Liver (tissue), 9 donors: Measurements from ENCODE around the gene SARM1. TPM values are rescaled to one million over a fixed set of nuclear protein-coding genes. Genes with fewer than 3 reads are reported as not detected.

ENCODE experiments used
- DNase-seq: peaks from one replicate; pipeline ENCODE4 v3.0.0-alpha.2; 2017; ENCODE audit warnings: low spot score
- H3K27ac ChIP-seq, 2 donors: one replicate each; pipeline ENCODE4 v1.7.0; 2013; ENCODE audit warnings: inconsistent platforms in 2 of 2, low read length in 2 of 2, control low read depth in 1 of 2, low read depth in 1 of 2, mild to moderate bottlenecking in 1 of 2
- H3K27me3 ChIP-seq, 4 donors: one replicate each; pipeline versions ENCODE4 v1.6.1 to v1.7.0; 2013; ENCODE audit warnings: low read length in 3 of 4, inconsistent platforms in 1 of 4, mild to moderate bottlenecking in 1 of 4, moderate library complexity in 1 of 4; ENCODE audit not compliant: control insufficient read depth in 4 of 4, insufficient read depth in 4 of 4
- H3K36me3 ChIP-seq, 4 donors: one replicate each; pipeline versions ENCODE4 v1.6.1 to v1.7.0; 2013; ENCODE audit warnings: low read length in 3 of 4, mild to moderate bottlenecking in 3 of 4, low read depth in 1 of 4, moderate library complexity in 1 of 4; ENCODE audit not compliant: control insufficient read depth in 4 of 4, insufficient read depth in 3 of 4
- H3K4me1 ChIP-seq, 4 donors: one replicate each; pipeline versions ENCODE4 v1.6.1 to v1.7.0; 2013; ENCODE audit warnings: low read length in 3 of 4, mild to moderate bottlenecking in 3 of 4, moderate library complexity in 1 of 4; ENCODE audit not compliant: control insufficient read depth in 4 of 4, insufficient read depth in 4 of 4
- H3K4me3 ChIP-seq, 3 donors: one replicate each; pipeline versions ENCODE4 v1.6.1 to v1.7.0; 2013; ENCODE audit warnings: low read length in 3 of 3, control low read depth in 1 of 3, low read depth in 1 of 3, mild to moderate bottlenecking in 1 of 3
- H3K9ac ChIP-seq, 2 donors: one replicate each; pipeline ENCODE4 v1.7.0; 2013; ENCODE audit warnings: low read length in 2 of 2, mild to moderate bottlenecking in 2 of 2, moderate library complexity in 2 of 2, control low read depth in 1 of 2, low read depth in 1 of 2
- H3K9me3 ChIP-seq, 4 donors: one replicate each; pipeline versions ENCODE4 v1.6.1 to v1.7.0; 2013; ENCODE audit warnings: low read length in 3 of 4; ENCODE audit not compliant: control insufficient read depth in 4 of 4
- EGR1 ChIP-seq, 2 donors: IDR thresholded peaks; 2 replicates each; pipeline ENCODE4 v1.6.1; 2016 to 2018; ENCODE audit warnings: antibody characterized with exemption in 2 of 2, low read depth in 2 of 2
- FOXA1 ChIP-seq: IDR thresholded peaks from 2 replicates; pipeline ENCODE4 v1.6.1; 2016; ENCODE audit warnings: antibody characterized with exemption
- FOXA2 ChIP-seq: IDR thresholded peaks from 2 replicates; pipeline ENCODE4 v1.6.1; 2016; ENCODE audit warnings: antibody characterized with exemption
- GABPA ChIP-seq, 2 donors: IDR thresholded peaks in 1 of 2; conservative IDR thresholded peaks in 1 of 2; 2 replicates each; pipeline ENCODE4 v1.6.1; 2016; ENCODE audit warnings: antibody characterized with exemption in 2 of 2, mild to moderate bottlenecking in 1 of 2, moderate library complexity in 1 of 2
- HNF4A ChIP-seq, 2 donors: conservative IDR thresholded peaks; 2 replicates each; pipeline ENCODE4 v1.6.1; 2016; ENCODE audit warnings: antibody characterized with exemption in 2 of 2, mild to moderate bottlenecking in 2 of 2
- HNF4G ChIP-seq: IDR thresholded peaks from 2 replicates; pipeline ENCODE4 v1.6.1; 2016; ENCODE audit warnings: antibody characterized with exemption
- JUND ChIP-seq, 2 donors: IDR thresholded peaks; 2 replicates each; pipeline ENCODE4 v1.6.1; 2016; ENCODE audit warnings: antibody characterized with exemption in 2 of 2
- NR2F2 ChIP-seq: IDR thresholded peaks from 2 replicates; pipeline ENCODE4 v1.6.1; 2016; ENCODE audit warnings: antibody characterized with exemption
- RAD21 ChIP-seq, 2 donors: IDR thresholded peaks; 2 replicates each; pipeline ENCODE4 v1.6.1; 2016; ENCODE audit warnings: antibody characterized with exemption in 2 of 2, mild to moderate bottlenecking in 2 of 2
- RXRA ChIP-seq, 2 donors: IDR thresholded peaks; 2 replicates each; pipeline ENCODE4 v1.6.1; 2017 to 2018; ENCODE audit warnings: antibody characterized with exemption in 2 of 2, mild to moderate bottlenecking in 1 of 2
- SP1 ChIP-seq: IDR thresholded peaks from 2 replicates; pipeline ENCODE4 v1.6.1; 2018; ENCODE audit warnings: antibody characterized with exemption, mild to moderate bottlenecking
- TAF1 ChIP-seq: conservative IDR thresholded peaks from 2 replicates; pipeline ENCODE4 v1.6.1; 2016; ENCODE audit warnings: antibody characterized with exemption, mild to moderate bottlenecking
- YY1 ChIP-seq: IDR thresholded peaks from 2 replicates; pipeline ENCODE4 v1.6.1; 2016; ENCODE audit warnings: antibody characterized with exemption, mild to moderate bottlenecking
- WGBS: extraction: QIAGEN DNeasy Blood & Tissue Kit; methylation state at CpG from one replicate; pipeline ENCODE4 v1.1.7; 2013; 5-methylcytosine and 5-hydroxymethylcytosine counted together
- polyA plus RNA-seq, 2 donors: library from polyadenylated mRNA; stranded (reverse) in 1 of 2; unstranded in 1 of 2; fragments of 200-250 nt in 1 of 2; fragments of >200 nt in 1 of 2; fragmentation: Nextera tagmentation in 1 of 2; extraction: Ambion mirVana in 1 of 2; gene quantifications; one replicate each; pipeline versions ENCODE4 v1.2.1 to v1.2.3, GENCODE V29; 2013 to 2015
- total RNA-seq, 2 donors: library from RNA; depleted of rRNA; stranded (reverse); fragments of >200 nt; gene quantifications; one replicate each; pipeline ENCODE4 v1.2.3, GENCODE V29; 2014
- TF ChIP-seq, protein P1 (sequence below): IDR thresholded peaks from 2 replicates; pipeline ENCODE4 v1.6.1; 2016; ENCODE audit warnings: antibody characterized with exemption
- TF ChIP-seq, protein P2 (sequence below): IDR thresholded peaks from 2 replicates; pipeline ENCODE4 v1.6.1; 2016; ENCODE audit warnings: antibody characterized with exemption, mild to moderate bottlenecking
- TF ChIP-seq, protein P3 (sequence below): IDR thresholded peaks from 2 replicates; pipeline ENCODE4 v1.6.1; 2016; ENCODE audit warnings: antibody characterized with exemption
- TF ChIP-seq, protein P4 (sequence below): fragments of 150-350 bp; IDR thresholded peaks from 2 replicates; pipeline ENCODE4 v1.5.1; 2017; ENCODE audit warnings: improper control_type of control experiment, low read depth, low read length; ENCODE audit not compliant: missing input control
- TF ChIP-seq, protein P5 (sequence below): IDR thresholded peaks from 2 replicates; pipeline ENCODE4 v1.6.1; 2016; ENCODE audit warnings: antibody characterized with exemption
- donor health status: healthy.
- donor health status: healthy.
- donor health status: healthy.
- donor health status: healthy.
- donor health status: healthy.

The SARM1 gene
- total and polyA plus RNA-seq, 4 donors: 2.4 to 5.4 (median 5.1) TPM

DNA sequence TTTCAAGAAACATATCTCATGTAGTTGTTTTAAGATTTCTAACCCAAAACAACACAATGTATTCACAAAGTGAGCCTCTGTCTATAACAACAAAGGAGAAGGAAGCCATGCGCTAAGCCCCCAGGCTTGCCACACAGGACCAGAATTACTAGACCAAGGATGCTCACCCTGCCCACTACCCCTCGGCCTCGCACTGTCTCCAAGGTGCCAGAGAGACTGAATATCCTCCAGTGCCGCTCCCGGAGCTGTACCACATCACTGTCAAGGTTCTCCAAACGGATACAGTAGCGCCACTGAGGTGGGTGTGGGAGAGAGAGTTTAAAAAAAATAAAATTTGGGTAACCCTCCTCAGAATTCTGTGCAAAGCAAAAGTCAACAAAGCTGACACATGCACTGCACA is 21.2 kb upstream of the SARM1 start:
- 96% methylated on average over 7 of the region's 7 CpGs for whole genome bisulfite sequencing
- DNase-seq: no peak

DNA sequence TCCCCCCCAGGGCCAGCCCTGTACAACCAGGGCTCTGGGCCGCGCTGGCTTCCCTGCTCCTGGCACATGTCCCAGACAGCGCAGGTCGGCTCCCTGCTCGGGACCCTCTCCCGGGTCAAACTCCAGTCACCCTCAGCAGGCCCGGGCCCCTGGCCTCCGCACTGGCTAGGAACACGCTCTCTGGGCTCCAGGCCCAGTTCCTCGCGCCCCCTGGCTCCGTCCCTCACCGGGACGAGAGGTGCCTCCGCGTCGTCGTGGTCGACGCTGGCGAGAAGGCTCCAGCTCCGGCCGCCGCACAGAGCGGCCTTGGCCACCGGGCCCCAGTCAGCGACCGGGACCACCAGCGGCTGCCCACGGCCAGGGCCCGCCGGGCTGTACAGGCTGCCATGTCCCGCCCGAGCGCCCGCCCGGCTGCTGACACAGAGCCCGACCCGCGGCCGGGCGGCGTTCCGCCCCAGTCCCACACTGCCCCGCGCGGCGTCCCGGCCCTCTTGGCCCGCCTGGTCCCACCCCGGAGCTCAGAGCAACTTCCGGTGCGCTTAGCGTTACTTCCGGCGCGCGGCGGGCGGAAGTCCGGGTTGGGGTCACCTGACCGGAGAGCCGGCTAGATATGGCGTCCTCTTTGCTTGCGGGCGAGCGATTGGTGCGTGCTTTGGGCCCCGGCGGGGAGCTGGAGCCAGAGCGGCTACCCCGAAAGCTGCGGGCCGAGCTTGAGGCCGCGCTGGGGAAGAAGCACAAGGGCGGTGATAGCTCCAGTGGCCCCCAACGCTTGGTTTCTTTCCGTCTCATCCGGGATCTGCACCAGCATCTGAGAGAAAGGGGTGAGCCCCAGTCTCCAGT is 14.2 kb upstream of the SARM1 start, which contains the start of gene POLDIP2:
Gene POLDIP2, minus strand, starts transcription at position 467 of the 840 bp plus-strand sequence. Its CDS starts 79 bp downstream, at position 388.
- TF ChIP-seq HNF4G (no peak), EGR1 (IDR thresholded peaks at IDR 0.05; ENCODE audit: low read depth in 2 of 2) (peak in 1 of 2 donors; percentile 84), RAD21 (IDR thresholded peaks at IDR 0.05) (peak; percentile 33 to 43), FOXA1 (no peak), TAF1 (no peak), YY1 (peak; percentile 98), FOXA2 (no peak), RXRA (IDR thresholded peaks at IDR 0.05) (no peak), SP1 (no peak), JUND (IDR thresholded peaks at IDR 0.05) (no peak), HNF4A (conservative IDR thresholded peaks at IDR 0.05) (peak; percentile 20 to 34), NR2F2 (no peak), GABPA (IDR thresholded peaks at IDR 0.05 in 1 of 2, conservative IDR thresholded peaks at IDR 0.05 in 1 of 2) (peak; percentile 92 to 98)
- TF ChIP-seq, protein P1, sequence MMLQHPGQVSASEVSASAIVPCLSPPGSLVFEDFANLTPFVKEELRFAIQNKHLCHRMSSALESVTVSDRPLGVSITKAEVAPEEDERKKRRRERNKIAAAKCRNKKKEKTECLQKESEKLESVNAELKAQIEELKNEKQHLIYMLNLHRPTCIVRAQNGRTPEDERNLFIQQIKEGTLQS: no peak
- TF ChIP-seq, protein P2, sequence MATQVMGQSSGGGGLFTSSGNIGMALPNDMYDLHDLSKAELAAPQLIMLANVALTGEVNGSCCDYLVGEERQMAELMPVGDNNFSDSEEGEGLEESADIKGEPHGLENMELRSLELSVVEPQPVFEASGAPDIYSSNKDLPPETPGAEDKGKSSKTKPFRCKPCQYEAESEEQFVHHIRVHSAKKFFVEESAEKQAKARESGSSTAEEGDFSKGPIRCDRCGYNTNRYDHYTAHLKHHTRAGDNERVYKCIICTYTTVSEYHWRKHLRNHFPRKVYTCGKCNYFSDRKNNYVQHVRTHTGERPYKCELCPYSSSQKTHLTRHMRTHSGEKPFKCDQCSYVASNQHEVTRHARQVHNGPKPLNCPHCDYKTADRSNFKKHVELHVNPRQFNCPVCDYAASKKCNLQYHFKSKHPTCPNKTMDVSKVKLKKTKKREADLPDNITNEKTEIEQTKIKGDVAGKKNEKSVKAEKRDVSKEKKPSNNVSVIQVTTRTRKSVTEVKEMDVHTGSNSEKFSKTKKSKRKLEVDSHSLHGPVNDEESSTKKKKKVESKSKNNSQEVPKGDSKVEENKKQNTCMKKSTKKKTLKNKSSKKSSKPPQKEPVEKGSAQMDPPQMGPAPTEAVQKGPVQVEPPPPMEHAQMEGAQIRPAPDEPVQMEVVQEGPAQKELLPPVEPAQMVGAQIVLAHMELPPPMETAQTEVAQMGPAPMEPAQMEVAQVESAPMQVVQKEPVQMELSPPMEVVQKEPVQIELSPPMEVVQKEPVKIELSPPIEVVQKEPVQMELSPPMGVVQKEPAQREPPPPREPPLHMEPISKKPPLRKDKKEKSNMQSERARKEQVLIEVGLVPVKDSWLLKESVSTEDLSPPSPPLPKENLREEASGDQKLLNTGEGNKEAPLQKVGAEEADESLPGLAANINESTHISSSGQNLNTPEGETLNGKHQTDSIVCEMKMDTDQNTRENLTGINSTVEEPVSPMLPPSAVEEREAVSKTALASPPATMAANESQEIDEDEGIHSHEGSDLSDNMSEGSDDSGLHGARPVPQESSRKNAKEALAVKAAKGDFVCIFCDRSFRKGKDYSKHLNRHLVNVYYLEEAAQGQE: peak; percentile 69
- TF ChIP-seq, protein P3, sequence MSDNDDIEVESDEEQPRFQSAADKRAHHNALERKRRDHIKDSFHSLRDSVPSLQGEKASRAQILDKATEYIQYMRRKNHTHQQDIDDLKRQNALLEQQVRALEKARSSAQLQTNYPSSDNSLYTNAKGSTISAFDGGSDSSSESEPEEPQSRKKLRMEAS: peak; percentile 2
- TF ChIP-seq, protein P4, sequence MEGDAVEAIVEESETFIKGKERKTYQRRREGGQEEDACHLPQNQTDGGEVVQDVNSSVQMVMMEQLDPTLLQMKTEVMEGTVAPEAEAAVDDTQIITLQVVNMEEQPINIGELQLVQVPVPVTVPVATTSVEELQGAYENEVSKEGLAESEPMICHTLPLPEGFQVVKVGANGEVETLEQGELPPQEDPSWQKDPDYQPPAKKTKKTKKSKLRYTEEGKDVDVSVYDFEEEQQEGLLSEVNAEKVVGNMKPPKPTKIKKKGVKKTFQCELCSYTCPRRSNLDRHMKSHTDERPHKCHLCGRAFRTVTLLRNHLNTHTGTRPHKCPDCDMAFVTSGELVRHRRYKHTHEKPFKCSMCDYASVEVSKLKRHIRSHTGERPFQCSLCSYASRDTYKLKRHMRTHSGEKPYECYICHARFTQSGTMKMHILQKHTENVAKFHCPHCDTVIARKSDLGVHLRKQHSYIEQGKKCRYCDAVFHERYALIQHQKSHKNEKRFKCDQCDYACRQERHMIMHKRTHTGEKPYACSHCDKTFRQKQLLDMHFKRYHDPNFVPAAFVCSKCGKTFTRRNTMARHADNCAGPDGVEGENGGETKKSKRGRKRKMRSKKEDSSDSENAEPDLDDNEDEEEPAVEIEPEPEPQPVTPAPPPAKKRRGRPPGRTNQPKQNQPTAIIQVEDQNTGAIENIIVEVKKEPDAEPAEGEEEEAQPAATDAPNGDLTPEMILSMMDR: no peak
- TF ChIP-seq, protein P5, sequence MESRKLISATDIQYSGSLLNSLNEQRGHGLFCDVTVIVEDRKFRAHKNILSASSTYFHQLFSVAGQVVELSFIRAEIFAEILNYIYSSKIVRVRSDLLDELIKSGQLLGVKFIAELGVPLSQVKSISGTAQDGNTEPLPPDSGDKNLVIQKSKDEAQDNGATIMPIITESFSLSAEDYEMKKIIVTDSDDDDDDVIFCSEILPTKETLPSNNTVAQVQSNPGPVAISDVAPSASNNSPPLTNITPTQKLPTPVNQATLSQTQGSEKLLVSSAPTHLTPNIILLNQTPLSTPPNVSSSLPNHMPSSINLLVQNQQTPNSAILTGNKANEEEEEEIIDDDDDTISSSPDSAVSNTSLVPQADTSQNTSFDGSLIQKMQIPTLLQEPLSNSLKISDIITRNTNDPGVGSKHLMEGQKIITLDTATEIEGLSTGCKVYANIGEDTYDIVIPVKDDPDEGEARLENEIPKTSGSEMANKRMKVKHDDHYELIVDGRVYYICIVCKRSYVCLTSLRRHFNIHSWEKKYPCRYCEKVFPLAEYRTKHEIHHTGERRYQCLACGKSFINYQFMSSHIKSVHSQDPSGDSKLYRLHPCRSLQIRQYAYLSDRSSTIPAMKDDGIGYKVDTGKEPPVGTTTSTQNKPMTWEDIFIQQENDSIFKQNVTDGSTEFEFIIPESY: peak; percentile 63
- peaks cover 12 to 48% (median 42%) of the 10 kb centered on the region in 4 donors for H3K36me3 ChIP-seq
- peak within 1 kb of the TSS; percentile 78 to 80 for H3K27ac ChIP-seq
- under 1% methylated on average over 80 of the region's 80 CpGs for WGBS
- H3K27me3 ChIP-seq: no peaks in the 10 kb centered on the region
- H3K4me1 ChIP-seq: peaks cover 4 to 32% (median 24%) of the 10 kb centered on the region in 4 donors
- H3K4me3 ChIP-seq: peak within 1 kb of the TSS; percentile 77 to 97 (median 82)
- peak within 1 kb of the TSS; percentile 60 to 94 for H3K9ac ChIP-seq
- H3K9me3 ChIP-seq: no peaks in the 10 kb centered on the region
- DNase-seq: peak; percentile 95

More for the DNA sequence above, 21.2 kb upstream of the SARM1 start:
- H3K36me3 ChIP-seq: peaks cover 15 to 61% (median 52%) of the 10 kb centered on the region in 4 donors
- H3K9ac ChIP-seq: no peak overlapping the region
- H3K27ac ChIP-seq: no peak overlapping the region
- no peaks in the 10 kb centered on the region for H3K27me3 ChIP-seq
- no peaks in the 10 kb centered on the region for H3K9me3 ChIP-seq
- no peak for TF ChIP-seq NR2F2
- no peak for TF ChIP-seq YY1
- no peak overlapping the region for H3K4me3 ChIP-seq
- H3K4me1 ChIP-seq: peaks cover 17 to 51% (median 37%) of the 10 kb centered on the region in 4 donors
